GM13976 (cell line): Measurements from ENCODE around the gene THBS1.
A peak's percentile ranks its signal among the peaks of the same experiment; 100 is the strongest.

Experiments
- DNase-seq: peaks from one replicate; pipeline ENCODE4 v3.0.0; 2012; ENCODE audit warnings: low spot score
- in situ Hi-C: fragments of 300-500 bp; cut with MboI; formaldehyde crosslinking; loops from one replicate; pipeline ENCODE4 v1.12.0; 2022; ENCODE audit warnings: low sequenced_read_pairs, mixed read lengths, inconsistent platforms; ENCODE audit not compliant: unreplicated experiment
- TF ChIP-seq, protein P1 (sequence below): IDR thresholded peaks from 2 replicates; pipeline ENCODE4 v1.5.1; 2012; ENCODE audit warnings: borderline replicate concordance, mild to moderate bottlenecking; ENCODE audit not compliant: insufficient read depth; ENCODE audit errors: extremely low read depth, missing control alignments, control extremely low read depth

The THBS1 gene

DNA sequence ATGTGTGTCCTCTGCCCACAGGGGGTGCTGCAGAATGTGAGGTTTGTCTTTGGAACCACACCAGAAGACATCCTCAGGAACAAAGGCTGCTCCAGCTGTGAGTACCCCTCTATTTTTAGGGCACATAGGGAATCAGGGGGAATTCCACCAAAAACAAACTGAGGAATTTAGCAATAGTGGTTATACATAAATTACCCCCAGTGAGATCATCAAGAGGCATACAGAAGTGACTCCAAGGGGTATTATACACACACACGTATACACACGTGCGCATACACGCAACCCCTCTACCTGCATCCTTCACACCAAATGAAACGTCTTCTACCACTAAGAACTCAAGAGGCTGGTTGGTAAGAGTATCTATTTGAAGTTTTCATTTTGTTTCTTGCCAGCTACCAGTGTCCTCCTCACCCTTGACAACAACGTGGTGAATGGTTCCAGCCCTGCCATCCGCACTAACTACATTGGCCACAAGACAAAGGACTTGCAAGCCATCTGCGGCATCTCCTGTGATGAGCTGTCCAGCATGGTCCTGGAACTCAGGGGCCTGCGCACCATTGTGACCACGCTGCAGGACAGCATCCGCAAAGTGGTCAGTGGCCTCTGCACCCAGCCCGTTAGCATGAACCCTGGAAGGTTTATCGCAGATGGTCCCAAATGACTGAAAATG, 2.9 kb downstream of the THBS1 start:
- TF ChIP-seq, protein P1, sequence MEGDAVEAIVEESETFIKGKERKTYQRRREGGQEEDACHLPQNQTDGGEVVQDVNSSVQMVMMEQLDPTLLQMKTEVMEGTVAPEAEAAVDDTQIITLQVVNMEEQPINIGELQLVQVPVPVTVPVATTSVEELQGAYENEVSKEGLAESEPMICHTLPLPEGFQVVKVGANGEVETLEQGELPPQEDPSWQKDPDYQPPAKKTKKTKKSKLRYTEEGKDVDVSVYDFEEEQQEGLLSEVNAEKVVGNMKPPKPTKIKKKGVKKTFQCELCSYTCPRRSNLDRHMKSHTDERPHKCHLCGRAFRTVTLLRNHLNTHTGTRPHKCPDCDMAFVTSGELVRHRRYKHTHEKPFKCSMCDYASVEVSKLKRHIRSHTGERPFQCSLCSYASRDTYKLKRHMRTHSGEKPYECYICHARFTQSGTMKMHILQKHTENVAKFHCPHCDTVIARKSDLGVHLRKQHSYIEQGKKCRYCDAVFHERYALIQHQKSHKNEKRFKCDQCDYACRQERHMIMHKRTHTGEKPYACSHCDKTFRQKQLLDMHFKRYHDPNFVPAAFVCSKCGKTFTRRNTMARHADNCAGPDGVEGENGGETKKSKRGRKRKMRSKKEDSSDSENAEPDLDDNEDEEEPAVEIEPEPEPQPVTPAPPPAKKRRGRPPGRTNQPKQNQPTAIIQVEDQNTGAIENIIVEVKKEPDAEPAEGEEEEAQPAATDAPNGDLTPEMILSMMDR = peak; percentile 29
- DNase-seq = peak; percentile 49

DNA sequence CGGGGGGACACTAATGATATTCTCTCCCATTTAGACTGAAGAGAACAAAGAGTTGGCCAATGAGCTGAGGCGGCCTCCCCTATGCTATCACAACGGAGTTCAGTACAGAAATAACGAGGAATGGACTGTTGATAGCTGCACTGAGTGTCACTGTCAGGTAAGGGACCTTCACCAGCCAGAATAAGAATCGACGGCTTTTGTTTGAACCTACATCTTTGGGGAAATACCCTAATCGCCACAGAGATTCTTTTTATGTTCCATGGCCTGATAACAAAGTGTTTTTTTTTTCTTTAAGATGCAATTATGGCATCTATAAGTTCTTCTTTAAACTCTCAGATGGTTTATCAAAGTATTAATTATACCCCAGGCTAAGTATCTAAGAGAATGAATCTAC, 3.4 kb downstream of the THBS1 start:
- DNase-seq = no peak
- in situ Hi-C loops = loop anchor here (25.0 kb wide), 1 partner anchor 872 kb away; no protein-coding TSS in a partner anchor
- TF ChIP-seq, protein P1 = no peak

More for the DNA sequence above, 2.9 kb downstream of the THBS1 start:
- in situ Hi-C loops = loop anchor here (25.0 kb wide), 1 partner anchor 871 kb away; no protein-coding TSS in a partner anchor

GRCh38 chr15:39584662-39585388, 3.9 kb downstream of the THBS1 start:
- no peak for DNase-seq
- TF ChIP-seq, protein P1 = no peak
- in situ Hi-C loops = loop anchor here (25.0 kb wide), 1 partner anchor 873 kb away; no protein-coding TSS in a partner anchor

DNA sequence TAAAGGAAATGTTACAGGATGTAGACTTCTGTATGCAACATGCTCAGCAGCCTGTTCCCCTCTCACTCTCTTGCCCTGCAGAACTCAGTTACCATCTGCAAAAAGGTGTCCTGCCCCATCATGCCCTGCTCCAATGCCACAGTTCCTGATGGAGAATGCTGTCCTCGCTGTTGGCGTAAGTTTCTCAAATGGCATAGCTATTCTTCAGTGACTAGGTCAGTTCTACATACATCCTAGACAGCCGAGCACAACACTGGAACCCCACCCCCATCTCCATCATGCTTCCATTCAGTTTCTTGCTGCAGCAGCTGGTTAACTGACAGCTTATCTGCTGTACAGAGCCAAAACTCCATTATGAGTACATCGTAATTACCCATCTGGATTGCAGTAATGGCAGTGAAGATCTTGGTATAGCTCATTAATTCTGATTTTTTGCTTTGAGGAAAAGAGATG, 4.5 kb downstream of the THBS1 start:
- TF ChIP-seq, protein P1 = no peak
- in situ Hi-C loops = loop anchor here (25.0 kb wide), 1 partner anchor 873 kb away; no protein-coding TSS in a partner anchor
- no peak for DNase-seq

- TF ChIP-seq, protein P1 = no peak
- DNase-seq = no peak
- in situ Hi-C loops = loop anchor here (25.0 kb wide), 1 partner anchor 874 kb away; no protein-coding TSS in a partner anchor
Measured at GRCh38 chr15:39585871-39586301, 5.0 kb downstream of the THBS1 start.

DNA sequence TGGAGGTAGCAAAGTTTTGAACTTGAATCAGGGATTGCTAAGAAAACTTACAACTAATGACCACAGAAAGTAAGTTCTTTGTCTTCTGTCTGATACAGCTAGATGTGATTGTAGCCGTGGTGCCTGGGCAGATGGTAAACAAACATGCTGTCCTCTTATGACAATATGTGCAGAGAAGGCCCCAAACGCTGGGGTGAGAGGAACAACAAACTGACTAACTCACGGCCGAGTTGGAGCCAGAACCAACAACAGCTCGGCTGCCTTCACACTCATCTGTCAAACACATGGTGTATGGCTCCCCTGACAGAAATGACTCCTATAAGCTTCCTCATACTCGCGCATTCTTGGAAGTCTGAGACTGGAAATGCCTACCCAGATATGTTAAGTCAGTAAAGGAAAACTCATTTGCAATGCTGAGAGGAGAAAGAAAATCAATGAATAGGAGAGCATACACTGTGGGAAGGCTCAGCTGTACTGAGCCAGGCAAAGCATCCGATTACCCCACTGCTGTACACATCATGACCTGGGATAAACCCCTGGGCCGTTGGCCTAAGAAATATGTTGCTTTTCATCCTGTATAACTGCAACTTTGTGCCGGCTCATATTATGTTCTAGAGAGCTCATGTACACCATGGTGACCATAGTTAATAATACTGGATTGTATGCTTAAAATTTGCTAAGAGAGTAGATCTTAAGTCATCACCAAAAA, 5.7 kb downstream of the THBS1 start:
- DNase-seq = no peak
- in situ Hi-C loops = loop anchor here (25.0 kb wide), 1 partner anchor 874 kb away; no protein-coding TSS in a partner anchor
- TF ChIP-seq, protein P1 = no peak
